HL-60 (cell line): ENCODE results near the gene RIN1.

Experiments used
- DNase-seq, 2 experiments: peaks; one replicate each; pipeline ENCODE4 v3.0.0-alpha.2; 2010 to 2020; ENCODE audit warnings: low read depth in 1 of 2, low spot score in 1 of 2
- H3K27ac ChIP-seq: fragments of 250-450 bp; sonication (Bioruptor Pico); replicated peaks from 2 replicates; pipeline ENCODE4 v1.5.1; 2020; ENCODE audit warnings: mild to moderate bottlenecking, moderate library complexity
- H3K27me3 ChIP-seq: fragments of 250-450 bp; sonication (Bioruptor Pico); 2 replicates; pipeline ENCODE4 v1.5.1; 2021; ENCODE audit warnings: mild to moderate bottlenecking, moderate library complexity; ENCODE audit not compliant: insufficient read depth, poor library complexity, severe bottlenecking
- H3K4me3 ChIP-seq: replicated peaks from 2 replicates; pipeline ENCODE4 v1.5.1; 2011; ENCODE audit warnings: mild to moderate bottlenecking, control low read depth, low read length; ENCODE audit not compliant: insufficient read depth
- CTCF ChIP-seq: IDR thresholded peaks from one replicate; pipeline ENCODE4 v1.5.1; 2011; ENCODE audit warnings: low read length, control low read depth, inconsistent platforms; ENCODE audit not compliant: insufficient read depth
- GABPA ChIP-seq: IDR thresholded peaks from 2 replicates; pipeline ENCODE4 v1.6.1; 2012; ENCODE audit warnings: low read depth
- POLR2AphosphoS5 ChIP-seq: IDR thresholded peaks from 2 replicates; pipeline ENCODE4 v1.6.1; 2012; ENCODE audit warnings: low read depth
- REST ChIP-seq: IDR thresholded peaks from 2 replicates; pipeline ENCODE4 v1.6.1; 2012; ENCODE audit warnings: low read depth; ENCODE audit not compliant: insufficient replicate concordance
- SPI1 ChIP-seq: IDR thresholded peaks from 2 replicates; pipeline ENCODE4 v1.6.1; 2012; ENCODE audit warnings: low read depth, mild to moderate bottlenecking, borderline replicate concordance

The RIN1 gene

DNA sequence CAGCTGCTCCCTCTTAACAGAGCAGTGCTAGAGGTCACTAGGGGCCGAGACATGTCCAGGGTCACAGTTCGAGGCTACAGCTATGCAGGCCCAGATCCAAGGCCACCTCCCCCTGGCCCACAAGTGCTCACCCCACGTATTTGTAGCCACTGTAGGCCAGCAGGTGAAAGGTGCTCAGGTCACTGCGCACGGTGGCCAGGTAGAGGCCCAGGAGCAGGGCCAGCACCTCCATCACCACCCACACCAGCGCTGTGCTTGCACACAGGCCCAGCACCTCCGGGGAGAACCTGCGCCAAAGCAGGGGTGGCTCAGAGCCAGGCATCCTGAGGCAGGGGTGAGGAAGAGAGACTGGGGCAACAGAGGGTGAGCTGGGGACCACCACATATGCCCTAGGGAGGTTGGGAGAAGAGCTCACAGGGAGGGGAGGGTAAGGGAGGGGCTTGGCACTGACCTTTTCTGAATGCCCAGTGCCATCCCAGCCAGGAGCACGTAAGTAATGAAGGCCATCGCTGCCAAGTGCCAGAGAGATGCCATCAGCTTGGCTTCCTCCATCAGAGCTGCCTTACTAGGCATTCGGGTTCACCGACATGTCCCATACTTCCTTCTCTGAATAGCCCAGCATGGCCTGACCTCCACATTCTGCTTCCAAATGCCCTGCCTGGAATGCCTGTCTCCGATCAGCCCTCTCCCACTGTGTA lies 50.8 kb downstream of the RIN1 start:
- no peak overlapping the region for H3K4me3 ChIP-seq
- DNase-seq, result no peak
- no peaks in the 10 kb centered on the region for H3K27me3 ChIP-seq
- TF ChIP-seq POLR2AphosphoS5, result no peak
- TF ChIP-seq GABPA, result no peak
- TF ChIP-seq REST, result no peak
- no peak for TF ChIP-seq CTCF
- TF ChIP-seq SPI1, result no peak
- H3K27ac ChIP-seq, result no peak overlapping the region

DNA sequence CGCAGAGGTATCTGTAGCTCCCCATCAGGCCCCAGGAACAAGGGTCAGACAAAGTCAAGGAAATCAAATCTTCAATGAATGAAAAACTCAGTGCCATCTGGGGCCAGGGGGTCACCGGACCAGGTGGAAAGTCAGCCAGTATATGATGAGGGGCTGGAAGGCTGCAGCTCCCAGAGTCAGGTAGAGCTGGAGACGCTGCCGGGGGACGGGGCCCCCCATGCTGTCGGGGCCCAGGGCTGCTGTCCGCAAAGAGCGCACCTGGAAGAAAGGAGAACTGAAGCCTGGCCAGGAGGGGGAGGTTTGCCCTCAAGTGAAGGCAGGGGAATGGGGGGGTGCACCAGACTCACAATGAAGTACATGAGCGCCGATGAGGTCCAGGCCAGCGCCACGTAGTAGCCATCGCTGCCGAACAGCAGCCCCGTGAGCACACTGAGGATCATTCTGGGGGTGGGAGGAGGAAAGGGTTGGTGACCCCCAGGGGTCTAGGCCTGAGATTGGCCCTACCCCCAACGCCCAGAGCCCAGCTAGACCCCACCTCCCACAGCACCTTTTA lies 51.6 kb downstream of the RIN1 start:
- DNase-seq, result no peak
- TF ChIP-seq CTCF (no peak), GABPA (no peak), REST (no peak), SPI1 (no peak), POLR2AphosphoS5 (no peak)
- H3K4me3 ChIP-seq, result no peak overlapping the region
- H3K27ac ChIP-seq, result no peak overlapping the region
- no peaks in the 10 kb centered on the region for H3K27me3 ChIP-seq

DNA sequence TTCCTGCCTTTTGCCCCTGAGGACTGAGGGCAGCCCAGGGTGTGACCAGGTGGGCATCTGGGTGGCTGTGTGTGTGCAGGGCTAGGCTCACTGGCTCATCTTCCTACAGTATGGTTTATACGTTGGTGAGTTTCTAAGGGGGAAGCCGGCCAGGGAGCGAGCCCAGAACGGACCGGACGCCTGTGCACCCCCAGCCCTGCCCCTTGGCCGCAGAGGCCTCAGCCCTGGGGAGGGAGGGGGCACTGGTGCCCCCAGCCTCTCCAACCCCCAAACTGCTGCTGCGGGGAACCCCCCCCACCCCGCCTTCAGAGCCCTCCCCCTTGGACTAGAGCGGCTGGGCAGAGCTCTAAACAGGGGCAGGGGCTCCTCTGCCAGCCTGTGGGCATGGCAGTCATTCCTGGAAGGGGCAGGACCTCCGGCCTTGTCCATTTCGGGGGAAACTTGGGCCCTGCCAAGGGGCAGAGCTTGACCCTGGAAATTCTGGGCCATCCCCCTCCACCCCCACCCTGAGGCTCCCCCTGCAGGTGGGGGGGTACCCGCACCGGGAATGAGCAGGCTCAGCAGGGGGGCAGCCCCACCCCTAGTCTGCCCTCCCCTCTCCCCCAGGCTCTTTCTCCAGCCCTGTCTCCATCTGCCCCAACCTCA lies 52.7 kb downstream of the RIN1 start:
- Histone ChIP-seq H3K27me3 (no peaks in the 10 kb centered on the region), H3K27ac (no peak overlapping the region), H3K4me3 (no peak overlapping the region)
- TF ChIP-seq SPI1 (no peak), CTCF (no peak), REST (no peak), GABPA (no peak), POLR2AphosphoS5 (no peak)
- no peak for DNase-seq
